H1 (cell line): Measurements from ENCODE around the gene TRABD2B. TPM values are rescaled to one million over a fixed set of nuclear protein-coding genes. Genes with fewer than 3 reads are reported as not detected.

ENCODE experiments used
- ASH2L ChIP-seq: fragments of 200-600, 300-600 bp; sonication (generic); IDR thresholded peaks from one replicate; pipeline ENCODE4 v1.7.1; 2017; ENCODE audit warnings: low read length
- CBX5 ChIP-seq: fragments of 300-800, 300-1000 bp; sonication (generic); IDR thresholded peaks from 2 replicates; pipeline ENCODE4 v1.7.1; 2016; ENCODE audit warnings: antibody characterized with exemption, low read length, low read depth
- GTF2F1 ChIP-seq: IDR thresholded peaks from 2 replicates; pipeline ENCODE4 v1.6.1; 2012; ENCODE audit warnings: low read depth, low read length, improper control_type of control experiment, borderline replicate concordance
- KDM5A ChIP-seq: fragments of 200-600 bp; IDR thresholded peaks from 2 replicates; pipeline ENCODE4 v1.7.1; 2012; ENCODE audit warnings: mild to moderate bottlenecking, low read length, inconsistent platforms, mixed read lengths
- POU5F1 ChIP-seq: IDR thresholded peaks from 2 replicates; pipeline ENCODE4 v1.6.1; 2011; ENCODE audit warnings: low read depth, mild to moderate bottlenecking, low read length, moderate library complexity
- RNF2 ChIP-seq: fragments of 200-900, 300-1000 bp; sonication (generic); IDR thresholded peaks from 2 replicates; pipeline ENCODE4 v1.7.1; 2016; ENCODE audit warnings: borderline replicate concordance, low read depth, mild to moderate bottlenecking, antibody characterized with exemption, low read length; ENCODE audit not compliant: poor library complexity, severe bottlenecking; ENCODE audit errors: missing control alignments
- SP1 ChIP-seq: IDR thresholded peaks from 2 replicates; pipeline ENCODE4 v1.6.1; 2011; ENCODE audit warnings: low read depth, low read length
- SUZ12 ChIP-seq: fragments of 200-600 bp; sonication (generic); IDR thresholded peaks from 2 replicates; pipeline ENCODE4 v1.6.1; 2012; ENCODE audit warnings: mild to moderate bottlenecking, inconsistent platforms, low read length, moderate library complexity, mixed read lengths
- polyA plus RNA-seq, 7 experiments: library from polyadenylated mRNA; depleted of rRNA in 3 of 7; stranded (reverse) in 5 of 7; unstranded in 2 of 7; fragments of >200 nt in 5 of 7; fragments of 200-250 nt in 2 of 7; gene quantifications; 1 replicate in 5 of 7; 2 replicates in 1 of 7; 4 replicates in 1 of 7; pipeline versions ENCODE4 v1.2.1 to v1.2.3, GENCODE V29; 2011 to 2013; ENCODE audit warnings: missing spikeins in 2 of 7, mixed read lengths in 2 of 7
- total RNA-seq: library from RNA; stranded (reverse); fragmentation: NEBNext Ultra II Directional; extraction: Animal tissue kit (Norgen Biotek cat#: 25700); gene quantifications from 2 replicates; pipeline ENCODE4 v1.2.1, GENCODE V29; 2021
- TF ChIP-seq, protein P1 (sequence below): IDR thresholded peaks from 2 replicates; pipeline ENCODE4 v1.6.1; 2012; ENCODE audit warnings: inconsistent platforms
- TF ChIP-seq, protein P2 (sequence below): IDR thresholded peaks from 2 replicates; pipeline ENCODE4 v1.6.1; 2012; ENCODE audit warnings: low read length, inconsistent platforms

TRABD2B gene
- total and polyA plus RNA-seq, 2 of the 8 experiments (the other 6 are each of a cell fraction or from before 2014, with no cell fraction given) = 0.95 to 3.4 TPM

DNA sequence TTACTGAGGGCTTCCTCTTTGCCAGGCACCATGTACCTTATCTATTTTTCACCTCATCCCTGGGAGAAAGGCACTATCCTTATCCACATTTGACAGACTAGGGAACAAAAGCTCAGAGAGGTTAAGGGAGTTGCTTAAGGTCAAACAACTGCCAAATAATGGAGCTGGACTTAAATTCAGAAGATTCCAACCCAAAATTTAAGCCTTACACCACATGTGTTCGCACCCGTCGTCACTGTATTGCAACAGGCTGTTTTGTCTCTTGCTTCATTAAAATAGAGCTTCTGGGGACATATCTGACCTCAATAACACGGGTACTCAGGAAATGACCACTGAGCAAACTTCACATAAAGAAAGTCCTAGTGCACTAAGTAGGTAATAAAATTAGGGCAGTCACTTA is 62.0 kb downstream of the TRABD2B start (continued):
- TF ChIP-seq ASH2L (no peak), POU5F1 (no peak), CBX5 (no peak), KDM5A (no peak), GTF2F1 (no peak), SUZ12 (no peak), RNF2 (no peak), SP1 (no peak)
- TF ChIP-seq, protein P1, sequence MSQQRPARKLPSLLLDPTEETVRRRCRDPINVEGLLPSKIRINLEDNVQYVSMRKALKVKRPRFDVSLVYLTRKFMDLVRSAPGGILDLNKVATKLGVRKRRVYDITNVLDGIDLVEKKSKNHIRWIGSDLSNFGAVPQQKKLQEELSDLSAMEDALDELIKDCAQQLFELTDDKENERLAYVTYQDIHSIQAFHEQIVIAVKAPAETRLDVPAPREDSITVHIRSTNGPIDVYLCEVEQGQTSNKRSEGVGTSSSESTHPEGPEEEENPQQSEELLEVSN = no peak
- TF ChIP-seq, protein P2, sequence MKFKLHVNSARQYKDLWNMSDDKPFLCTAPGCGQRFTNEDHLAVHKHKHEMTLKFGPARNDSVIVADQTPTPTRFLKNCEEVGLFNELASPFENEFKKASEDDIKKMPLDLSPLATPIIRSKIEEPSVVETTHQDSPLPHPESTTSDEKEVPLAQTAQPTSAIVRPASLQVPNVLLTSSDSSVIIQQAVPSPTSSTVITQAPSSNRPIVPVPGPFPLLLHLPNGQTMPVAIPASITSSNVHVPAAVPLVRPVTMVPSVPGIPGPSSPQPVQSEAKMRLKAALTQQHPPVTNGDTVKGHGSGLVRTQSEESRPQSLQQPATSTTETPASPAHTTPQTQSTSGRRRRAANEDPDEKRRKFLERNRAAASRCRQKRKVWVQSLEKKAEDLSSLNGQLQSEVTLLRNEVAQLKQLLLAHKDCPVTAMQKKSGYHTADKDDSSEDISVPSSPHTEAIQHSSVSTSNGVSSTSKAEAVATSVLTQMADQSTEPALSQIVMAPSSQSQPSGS = no peak
- TF ChIP-seq, all 59 proteins: peak for 0
